HepG2 (cell line): ENCODE measurements around the gene EHD1. TPM values are rescaled to one million over a fixed set of nuclear protein-coding genes. Genes with fewer than 3 reads are reported as not detected.
A peak's percentile ranks its signal among the peaks of the same experiment; 100 is the strongest.

Experiments
- BRCA1 ChIP-seq: sonication (generic); formaldehyde crosslinking; IDR thresholded peaks from 2 replicates; pipeline ENCODE4 v1.4.0; 2020; ENCODE audit warnings: missing genetic modification reagents
- CBX1 ChIP-seq: IDR thresholded peaks from one replicate; pipeline ENCODE4 v1.6.1; 2016; ENCODE audit warnings: antibody characterized with exemption, low read depth
- CHCHD3 ChIP-seq: sonication (generic); formaldehyde crosslinking; IDR thresholded peaks from 2 replicates; pipeline ENCODE4 v1.8.0; 2022; ENCODE audit warnings: mild to moderate bottlenecking, missing genetic modification reagents, moderate library complexity
- HOXA7 ChIP-seq: sonication (generic); formaldehyde crosslinking; IDR thresholded peaks from 2 replicates; pipeline ENCODE4 v1.8.1; 2022; ENCODE audit warnings: mild to moderate bottlenecking, missing genetic modification reagents, moderate library complexity
- JDP2 ChIP-seq: sonication (generic); formaldehyde crosslinking; IDR thresholded peaks from 2 replicates; pipeline ENCODE4 v1.8.1; 2022; ENCODE audit warnings: missing genetic modification reagents, borderline replicate concordance
- KAT7 ChIP-seq: IDR thresholded peaks from 2 replicates; pipeline ENCODE4 v1.6.1; 2018; ENCODE audit warnings: borderline replicate concordance, missing compliant biosample characterization
- MED13 ChIP-seq: sonication (generic); formaldehyde crosslinking; IDR thresholded peaks from 2 replicates; pipeline ENCODE4 v1.5.0; 2020; ENCODE audit warnings: missing genetic modification reagents
- PAWR ChIP-seq: sonication (generic); formaldehyde crosslinking; IDR thresholded peaks from 2 replicates; pipeline ENCODE4 v1.4.0; 2020; ENCODE audit warnings: missing genetic modification reagents, mild to moderate bottlenecking, borderline replicate concordance
- PITX1 ChIP-seq: sonication (generic); formaldehyde crosslinking; IDR thresholded peaks from 2 replicates; pipeline ENCODE4 v1.5.1; 2020; ENCODE audit warnings: mild to moderate bottlenecking, missing genetic modification reagents
- POLR2G ChIP-seq: fragments of 200-400 bp; formaldehyde crosslinking; IDR thresholded peaks from 2 replicates; pipeline ENCODE4 v1.6.1; 2018; ENCODE audit warnings: mild to moderate bottlenecking, low read depth, low read length, moderate library complexity
- SNAPC2 ChIP-seq: sonication (generic); formaldehyde crosslinking; IDR thresholded peaks from 2 replicates; pipeline ENCODE4 v1.8.1; 2022; ENCODE audit warnings: mild to moderate bottlenecking, missing genetic modification reagents
- TARDBP ChIP-seq: sonication (generic); formaldehyde crosslinking; IDR thresholded peaks from 2 replicates; pipeline ENCODE4 v1.8.0; 2022; ENCODE audit warnings: mild to moderate bottlenecking, missing genetic modification reagents
- TBP ChIP-seq: sonication (generic); formaldehyde crosslinking; IDR thresholded peaks from 2 replicates; pipeline ENCODE4 v1.5.0; 2020; ENCODE audit warnings: missing genetic modification reagents
- ZC3H13 ChIP-seq: sonication (generic); formaldehyde crosslinking; IDR thresholded peaks from 2 replicates; pipeline ENCODE4 v1.8.1; 2023; ENCODE audit warnings: mild to moderate bottlenecking, missing genetic modification reagents, moderate library complexity
- ZNF3 ChIP-seq: IDR thresholded peaks from 2 replicates; pipeline ENCODE4 v1.7.0; 2017; ENCODE audit warnings: inconsistent platforms
- ZNF354B ChIP-seq: sonication (generic); formaldehyde crosslinking; IDR thresholded peaks from 2 replicates; pipeline ENCODE4 v1.8.0; 2022; ENCODE audit warnings: mild to moderate bottlenecking, missing genetic modification reagents
- ZNF562 ChIP-seq: sonication (generic); formaldehyde crosslinking; IDR thresholded peaks from 2 replicates; pipeline ENCODE4 v1.8.0; 2022; ENCODE audit warnings: missing genetic modification reagents, borderline replicate concordance
- polyA plus RNA-seq, 8 experiments: library from polyadenylated mRNA; depleted of rRNA in 3 of 8; stranded (reverse) in 7 of 8; unstranded in 1 of 8; fragments of >200 nt; fragmentation: Illumina TruSeq in 4 of 8; extraction: Trizol in 4 of 8; gene quantifications; 2 replicates each; pipeline versions ENCODE4 v1.2.1 to v1.2.3, GENCODE V29; 2011 to 2016; ENCODE audit warnings: low read depth in 4 of 8, missing spikeins in 1 of 8, mixed read lengths in 1 of 8; ENCODE audit not compliant: insufficient read depth in 1 of 8
- total RNA-seq, 5 experiments: library from RNA; depleted of rRNA; stranded (reverse); fragments of >200 nt; fragmentation: Illumina TruSeq; extraction: Trizol; gene quantifications; 2 replicates each; pipeline ENCODE4 v1.2.3, GENCODE V29; 2016; ENCODE audit warnings: low read depth in 1 of 5
- TF ChIP-seq, protein P1 (sequence below): sonication (generic); formaldehyde crosslinking; IDR thresholded peaks from 2 replicates; pipeline ENCODE4 v1.4.0; 2020; ENCODE audit warnings: mild to moderate bottlenecking, missing genetic modification reagents
- TF ChIP-seq, protein P2 (sequence below): sonication (generic); formaldehyde crosslinking; IDR thresholded peaks from 2 replicates; pipeline ENCODE4 v1.5.0; 2020; ENCODE audit warnings: mild to moderate bottlenecking, missing genetic modification reagents, moderate library complexity
- TF ChIP-seq, protein P3 (sequence below): sonication (generic); formaldehyde crosslinking; IDR thresholded peaks from 2 replicates; pipeline ENCODE4 v1.4.0; 2020; ENCODE audit warnings: missing genetic modification reagents
- TF ChIP-seq, protein P4 (sequence below): sonication (generic); formaldehyde crosslinking; IDR thresholded peaks from 2 replicates; pipeline ENCODE4 v1.4.0; 2020; ENCODE audit warnings: mild to moderate bottlenecking, missing genetic modification reagents

The EHD1 gene
- total and polyA plus RNA-seq, 2 of the 13 experiments (the other 11 are each of a cell fraction or from before 2014, with no cell fraction given) = 23.6 to 26.6 TPM

DNA sequence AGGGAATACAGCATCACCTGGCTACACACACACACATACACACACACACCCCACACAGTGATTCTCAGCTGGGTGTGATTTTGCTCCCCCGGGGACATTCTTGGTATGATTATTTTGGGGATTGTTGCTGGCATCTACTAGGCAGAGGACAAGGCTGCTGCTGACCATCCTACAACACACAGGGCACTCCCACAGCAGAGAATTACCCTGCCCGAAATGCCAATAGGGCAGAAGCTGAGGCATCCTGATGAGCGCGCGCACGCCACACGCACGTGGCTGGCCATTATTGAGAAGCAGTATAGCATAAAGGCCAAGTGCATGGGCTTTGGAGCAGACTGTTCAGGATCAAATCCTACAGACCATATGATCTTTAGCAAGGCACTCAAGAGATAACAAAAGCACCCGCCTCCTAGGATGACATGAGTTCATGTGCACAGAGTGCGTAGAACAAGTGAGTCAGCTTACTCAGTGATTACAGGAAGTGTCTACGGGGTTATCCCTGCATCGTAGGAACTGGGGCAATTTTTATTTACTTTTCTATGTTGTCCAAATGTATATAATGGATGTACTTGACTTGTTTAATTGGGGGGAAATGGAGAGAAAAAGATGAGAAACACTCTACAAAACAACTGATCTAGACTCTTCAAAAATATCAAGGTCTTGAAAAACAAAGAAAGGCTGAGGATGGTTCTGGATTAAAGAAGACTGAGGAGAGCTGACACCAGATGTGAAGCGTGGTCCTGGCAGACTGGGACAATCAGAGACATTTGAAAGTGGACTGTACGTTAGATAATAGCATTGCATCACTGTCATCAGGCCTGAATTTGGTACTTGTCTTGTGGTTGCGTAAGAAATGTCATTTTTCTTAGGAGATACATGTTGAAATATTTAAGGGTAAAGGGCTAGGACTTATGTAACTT lies 7.2 kb upstream of the EHD1 start (continued):
- no peak for TF ChIP-seq PAWR (CRISPR knock-in tag)
- TF ChIP-seq CHCHD3 (CRISPR knock-in tag) = no peak
- TF ChIP-seq PITX1 (CRISPR knock-in tag) = peak; percentile 59; the same call in 1 of the 2 replicates
- TF ChIP-seq MED13 (CRISPR knock-in tag) = no peak
- no peak for TF ChIP-seq HOXA7
- 0 out of 2 replicates have a peak, but pooled peaks have one; percentile 19 for TF ChIP-seq TARDBP
- TF ChIP-seq, protein P1, sequence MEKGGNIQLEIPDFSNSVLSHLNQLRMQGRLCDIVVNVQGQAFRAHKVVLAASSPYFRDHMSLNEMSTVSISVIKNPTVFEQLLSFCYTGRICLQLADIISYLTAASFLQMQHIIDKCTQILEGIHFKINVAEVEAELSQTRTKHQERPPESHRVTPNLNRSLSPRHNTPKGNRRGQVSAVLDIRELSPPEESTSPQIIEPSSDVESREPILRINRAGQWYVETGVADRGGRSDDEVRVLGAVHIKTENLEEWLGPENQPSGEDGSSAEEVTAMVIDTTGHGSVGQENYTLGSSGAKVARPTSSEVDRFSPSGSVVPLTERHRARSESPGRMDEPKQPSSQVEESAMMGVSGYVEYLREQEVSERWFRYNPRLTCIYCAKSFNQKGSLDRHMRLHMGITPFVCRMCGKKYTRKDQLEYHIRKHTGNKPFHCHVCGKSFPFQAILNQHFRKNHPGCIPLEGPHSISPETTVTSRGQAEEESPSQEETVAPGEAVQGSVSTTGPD (CRISPR knock-in tag) = no peak
- TF ChIP-seq, protein P2, sequence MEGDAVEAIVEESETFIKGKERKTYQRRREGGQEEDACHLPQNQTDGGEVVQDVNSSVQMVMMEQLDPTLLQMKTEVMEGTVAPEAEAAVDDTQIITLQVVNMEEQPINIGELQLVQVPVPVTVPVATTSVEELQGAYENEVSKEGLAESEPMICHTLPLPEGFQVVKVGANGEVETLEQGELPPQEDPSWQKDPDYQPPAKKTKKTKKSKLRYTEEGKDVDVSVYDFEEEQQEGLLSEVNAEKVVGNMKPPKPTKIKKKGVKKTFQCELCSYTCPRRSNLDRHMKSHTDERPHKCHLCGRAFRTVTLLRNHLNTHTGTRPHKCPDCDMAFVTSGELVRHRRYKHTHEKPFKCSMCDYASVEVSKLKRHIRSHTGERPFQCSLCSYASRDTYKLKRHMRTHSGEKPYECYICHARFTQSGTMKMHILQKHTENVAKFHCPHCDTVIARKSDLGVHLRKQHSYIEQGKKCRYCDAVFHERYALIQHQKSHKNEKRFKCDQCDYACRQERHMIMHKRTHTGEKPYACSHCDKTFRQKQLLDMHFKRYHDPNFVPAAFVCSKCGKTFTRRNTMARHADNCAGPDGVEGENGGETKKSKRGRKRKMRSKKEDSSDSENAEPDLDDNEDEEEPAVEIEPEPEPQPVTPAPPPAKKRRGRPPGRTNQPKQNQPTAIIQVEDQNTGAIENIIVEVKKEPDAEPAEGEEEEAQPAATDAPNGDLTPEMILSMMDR = no peak
- TF ChIP-seq ZNF3 (CRISPR knock-in tag) = no peak
- no peak for TF ChIP-seq SNAPC2 (CRISPR knock-in tag)
- no peak for TF ChIP-seq TBP (CRISPR knock-in tag)
- no peak for TF ChIP-seq JDP2 (CRISPR knock-in tag)
- TF ChIP-seq KAT7 (CRISPR knock-in tag) = no peak
- no peak for TF ChIP-seq BRCA1 (CRISPR knock-in tag)
- TF ChIP-seq ZC3H13 (CRISPR knock-in tag) = no peak
- 0 out of 2 replicates have a peak, but pooled peaks have one; percentile 34 for TF ChIP-seq POLR2G
- TF ChIP-seq, protein P3, sequence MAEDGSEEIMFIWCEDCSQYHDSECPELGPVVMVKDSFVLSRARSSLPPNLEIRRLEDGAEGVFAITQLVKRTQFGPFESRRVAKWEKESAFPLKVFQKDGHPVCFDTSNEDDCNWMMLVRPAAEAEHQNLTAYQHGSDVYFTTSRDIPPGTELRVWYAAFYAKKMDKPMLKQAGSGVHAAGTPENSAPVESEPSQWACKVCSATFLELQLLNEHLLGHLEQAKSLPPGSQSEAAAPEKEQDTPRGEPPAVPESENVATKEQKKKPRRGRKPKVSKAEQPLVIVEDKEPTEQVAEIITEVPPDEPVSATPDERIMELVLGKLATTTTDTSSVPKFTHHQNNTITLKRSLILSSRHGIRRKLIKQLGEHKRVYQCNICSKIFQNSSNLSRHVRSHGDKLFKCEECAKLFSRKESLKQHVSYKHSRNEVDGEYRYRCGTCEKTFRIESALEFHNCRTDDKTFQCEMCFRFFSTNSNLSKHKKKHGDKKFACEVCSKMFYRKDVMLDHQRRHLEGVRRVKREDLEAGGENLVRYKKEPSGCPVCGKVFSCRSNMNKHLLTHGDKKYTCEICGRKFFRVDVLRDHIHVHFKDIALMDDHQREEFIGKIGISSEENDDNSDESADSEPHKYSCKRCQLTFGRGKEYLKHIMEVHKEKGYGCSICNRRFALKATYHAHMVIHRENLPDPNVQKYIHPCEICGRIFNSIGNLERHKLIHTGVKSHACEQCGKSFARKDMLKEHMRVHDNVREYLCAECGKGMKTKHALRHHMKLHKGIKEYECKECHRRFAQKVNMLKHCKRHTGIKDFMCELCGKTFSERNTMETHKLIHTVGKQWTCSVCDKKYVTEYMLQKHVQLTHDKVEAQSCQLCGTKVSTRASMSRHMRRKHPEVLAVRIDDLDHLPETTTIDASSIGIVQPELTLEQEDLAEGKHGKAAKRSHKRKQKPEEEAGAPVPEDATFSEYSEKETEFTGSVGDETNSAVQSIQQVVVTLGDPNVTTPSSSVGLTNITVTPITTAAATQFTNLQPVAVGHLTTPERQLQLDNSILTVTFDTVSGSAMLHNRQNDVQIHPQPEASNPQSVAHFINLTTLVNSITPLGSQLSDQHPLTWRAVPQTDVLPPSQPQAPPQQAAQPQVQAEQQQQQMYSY (CRISPR knock-in tag) = no peak
- no peak for TF ChIP-seq ZNF562
- TF ChIP-seq, protein P4, sequence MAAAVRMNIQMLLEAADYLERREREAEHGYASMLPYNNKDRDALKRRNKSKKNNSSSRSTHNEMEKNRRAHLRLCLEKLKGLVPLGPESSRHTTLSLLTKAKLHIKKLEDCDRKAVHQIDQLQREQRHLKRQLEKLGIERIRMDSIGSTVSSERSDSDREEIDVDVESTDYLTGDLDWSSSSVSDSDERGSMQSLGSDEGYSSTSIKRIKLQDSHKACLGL (CRISPR knock-in tag) = no peak
- no peak for TF ChIP-seq CBX1
- TF ChIP-seq ZNF354B = no peak
